ENCODE measurements around the gene RNF222. TPM values are rescaled to one million over a fixed set of nuclear protein-coding genes. Genes with fewer than 3 reads are reported as not detected.

RNF222 gene
- total RNA-seq: not detected
- not detected for polyA plus RNA-seq
- long read RNA-seq, donor 1, partial matches to known transcripts: 0 of 1 reads
- long read RNA-seq, donor 1, other reads (novel, unspliced or antisense): 0 of 1 reads
- long read RNA-seq, donor 2: 0 reads
- long read RNA-seq, donor 3: 0 reads

GRCh38 chr17:8397636-8398035 lies at the start of gene RNF222:
Gene RNF222 (minus strand): TSS chr17:8397827. CDS start chr17:8393461, 4,366 bp downstream.
- H3K27me3 ChIP-seq: no peaks in the 10 kb centered on the region
- no peaks in the 10 kb centered on the region for H3K9me3 ChIP-seq
- no peaks in the 10 kb centered on the region for H3K36me3 ChIP-seq
- no peaks in the 10 kb centered on the region for H3K4me1 ChIP-seq (ENCODE audit: insufficient read depth)
- no peak for DNase-seq
- 55 to 71% (median 60%) methylated on average over 13 of the region's 13 CpGs for WGBS, 3 donors
- intact Hi-C loops (cut with DNase I): no loop called here
- TF ChIP-seq EP300 (IDR thresholded peaks at IDR 0.05) (no peak), POLR2A (IDR thresholded peaks at IDR 0.05) (no peak), CTCF (IDR thresholded peaks at IDR 0.05) (no peak)
- no peak within 1 kb of the TSS for H3K27ac ChIP-seq
- no peak within 1 kb of the TSS for H3K4me3 ChIP-seq

- TF ChIP-seq CTCF (IDR thresholded peaks at IDR 0.05) (no peak), EP300 (IDR thresholded peaks at IDR 0.05) (no peak), POLR2A (IDR thresholded peaks at IDR 0.05) (no peak)
- DNase-seq: no peak
- WGBS, 3 donors: 66 to 76% (median 74%) methylated on average over 4 of the region's 4 CpGs
- intact Hi-C loops (cut with DNase I): no loop called here
- no peaks in the 10 kb centered on the region for H3K9me3 ChIP-seq
- no peaks in the 10 kb centered on the region for H3K27me3 ChIP-seq
- H3K36me3 ChIP-seq: no peaks in the 10 kb centered on the region
- no peak overlapping the region for H3K27ac ChIP-seq
- no peak overlapping the region for H3K4me3 ChIP-seq
- H3K4me1 ChIP-seq (ENCODE audit: insufficient read depth): peaks cover 3% of the 10 kb centered on the region
These were observed 47.9 kb upstream of the RNF222 start for GRCh38 chr17:8445536-8445935.

- WGBS, 3 donors: 65 to 69% (median 65%) methylated on average over 4 of the region's 4 CpGs
- no peaks in the 10 kb centered on the region for H3K36me3 ChIP-seq
- peaks cover 3% of the 10 kb centered on the region for H3K4me1 ChIP-seq (ENCODE audit: insufficient read depth)
- no peak overlapping the region for H3K4me3 ChIP-seq
- TF ChIP-seq POLR2A (IDR thresholded peaks at IDR 0.05): no peak
- TF ChIP-seq CTCF (IDR thresholded peaks at IDR 0.05): no peak
- no peak for TF ChIP-seq EP300 (IDR thresholded peaks at IDR 0.05)
- intact Hi-C loops (cut with DNase I): no loop called here
- H3K27ac ChIP-seq: no peak overlapping the region
- no peaks in the 10 kb centered on the region for H3K9me3 ChIP-seq
- no peaks in the 10 kb centered on the region for H3K27me3 ChIP-seq
- DNase-seq: no peak
These were observed 46.9 kb upstream of the RNF222 start for GRCh38 chr17:8444494-8444893.

- 81 to 91% (median 82%) methylated on average over 7 of the region's 7 CpGs for WGBS, 3 donors
- no peak for TF ChIP-seq CTCF (IDR thresholded peaks at IDR 0.05)
- TF ChIP-seq POLR2A (IDR thresholded peaks at IDR 0.05): no peak
- TF ChIP-seq EP300 (IDR thresholded peaks at IDR 0.05): no peak
- Histone ChIP-seq H3K9me3 (no peaks in the 10 kb centered on the region), H3K27me3 (no peaks in the 10 kb centered on the region), H3K27ac (no peak overlapping the region), H3K4me1 (ENCODE audit: insufficient read depth) (peaks cover 3% of the 10 kb centered on the region), H3K4me3 (no peak overlapping the region), H3K36me3 (no peaks in the 10 kb centered on the region)
- intact Hi-C loops (cut with DNase I): no loop called here
- no peak for DNase-seq
These were observed 46.1 kb upstream of the RNF222 start for GRCh38 chr17:8443756-8444155.

Data from ovary (tissue), 10 donors.